CD4-positive, alpha-beta memory T cell (primary cell): ENCODE results near the gene MYO5A. TPM values are rescaled to one million over a fixed set of nuclear protein-coding genes. Genes with fewer than 3 reads are reported as not detected.
"Not testable (repeated sequence)": the region's sequence is repeated elsewhere in the genome, so short reads cannot be mapped to it uniquely, and the experiment has no call there.

Experiments
- CTCF ChIA-PET: fragments of 350-600 bp; sonication (Branson Sonifier 250); formaldehyde crosslinking; loops from one replicate; lab custom pipeline; 2021; ENCODE audit warnings: inconsistent platforms; ENCODE audit not compliant: partially characterized antibody; lab: Charles Lee
- POLR2A ChIA-PET: fragments of 350-600 bp; sonication (Branson Sonifier 250); formaldehyde crosslinking; loops from one replicate; lab custom pipeline; 2021; ENCODE audit not compliant: partially characterized antibody; lab: Charles Lee
- DNase-seq, 5 donors: peaks; one replicate each; pipeline versions ENCODE4 v3.0.0 to v3.0.0-alpha.2; 2020 to 2022; ENCODE audit warnings: mixed read lengths in 1 of 5
- H3K27ac ChIP-seq: one replicate; pipeline ENCODE4 v1.7.0; 2013; ENCODE audit warnings: low read depth, low read length
- H3K27me3 ChIP-seq: 2 replicates; pipeline ENCODE4 v1.7.0; 2013; ENCODE audit warnings: mild to moderate bottlenecking, low read length, moderate library complexity; ENCODE audit not compliant: insufficient read depth
- H3K36me3 ChIP-seq: 2 replicates; pipeline ENCODE4 v1.7.0; 2013; ENCODE audit warnings: mild to moderate bottlenecking, low read length, moderate library complexity; ENCODE audit not compliant: insufficient read depth
- H3K4me1 ChIP-seq: 2 replicates; pipeline ENCODE4 v1.7.0; 2013; ENCODE audit warnings: mild to moderate bottlenecking, low read length, moderate library complexity; ENCODE audit not compliant: insufficient read depth
- H3K4me3 ChIP-seq, 2 donors: one replicate each; pipeline ENCODE4 v1.7.0; 2013; ENCODE audit warnings: low read length in 2 of 2, mild to moderate bottlenecking in 1 of 2
- H3K9me3 ChIP-seq, 2 donors: one replicate each; pipeline ENCODE4 v1.7.0; 2013; ENCODE audit warnings: low read length in 2 of 2, control low read depth in 1 of 2; ENCODE audit not compliant: control insufficient read depth in 1 of 2
- H3K27ac Mint-ChIP-seq, 7 donors: one replicate each; pipeline ENCODE4 v1.8.0; 2020 to 2021; ENCODE audit warnings: mixed read lengths in 7 of 7, mild to moderate bottlenecking in 6 of 7, inconsistent platforms in 3 of 7, moderate library complexity in 3 of 7
- H3K27me3 Mint-ChIP-seq, 2 donors: one replicate each; pipeline ENCODE4 v1.8.0; 2020 to 2021; ENCODE audit warnings: mixed read lengths in 2 of 2
- H3K36me3 Mint-ChIP-seq, 2 donors: one replicate each; pipeline ENCODE4 v1.8.0; 2020 to 2021; ENCODE audit warnings: mixed read lengths in 2 of 2, inconsistent platforms in 1 of 2, mild to moderate bottlenecking in 1 of 2
- H3K4me1 Mint-ChIP-seq, 4 donors: one replicate each; pipeline ENCODE4 v1.8.0; 2020 to 2021; ENCODE audit warnings: mixed read lengths in 4 of 4, mild to moderate bottlenecking in 1 of 4
- H3K4me3 Mint-ChIP-seq, 8 donors: one replicate each; pipeline ENCODE4 v1.8.0; 2020 to 2021; ENCODE audit warnings: mixed read lengths in 8 of 8, mild to moderate bottlenecking in 7 of 8, moderate library complexity in 6 of 8, inconsistent platforms in 3 of 8
- H3K9me3 Mint-ChIP-seq, 8 donors: one replicate each; pipeline ENCODE4 v1.8.0; 2020 to 2021; ENCODE audit warnings: mixed read lengths in 8 of 8, mild to moderate bottlenecking in 5 of 8, inconsistent platforms in 3 of 8, moderate library complexity in 1 of 8
- intact Hi-C: fragments of 100-400 bp; cut with micrococcal nuclease; formaldehyde crosslinking; loops from one replicate; pipeline ENCODE4 v1.15.1; 2023
- polyA plus RNA-seq, 2 donors: library from polyadenylated mRNA; unstranded; fragments of 300-500 nt; fragmentation: Illumina TruSeq; gene quantifications; one replicate each; pipeline ENCODE4 v1.2.3, GENCODE V29; 2021
- total RNA-seq, 2 experiments: library from RNA; stranded (reverse); gene quantifications; one replicate each; pipeline ENCODE4 v1.2.3, GENCODE V29; 2021

MYO5A gene
- total and polyA plus RNA-seq, 4 experiments from 2014 or later, result 3.6 to 43.9 (median 25.6) TPM

- Mint-ChIP-seq H3K4me3 (no peak overlapping the region), H3K36me3 (no peaks in the 10 kb centered on the region), H3K9me3 (peaks cover 0 to 2% (median 0%) of the 10 kb centered on the region in 8 donors), H3K27me3 (peaks cover 9 to 16% of the 10 kb centered on the region in 2 donors), H3K27ac (no peak overlapping the region), H3K4me1 (no peaks in the 10 kb centered on the region)
- ChIA-PET POLR2A (interaction anchor here (0.7 kb wide), 1 partner anchor 148 kb away, joined by 5 read pairs; no protein-coding TSS in a partner anchor), CTCF (no interaction called here)
- Histone ChIP-seq H3K4me3 (no peak overlapping the region), H3K9me3 (no peaks in the 10 kb centered on the region), H3K4me1 (no peaks in the 10 kb centered on the region), H3K27me3 (no peaks in the 10 kb centered on the region), H3K27ac (no peak overlapping the region), H3K36me3 (no peaks in the 10 kb centered on the region)
- intact Hi-C loops, result no loop called here
- no peak for DNase-seq
Observed at GRCh38 chr15:52288051-52288942, 240.4 kb downstream of the MYO5A start.

- CTCF ChIA-PET, result no interaction called here
Observed at GRCh38 chr15:52287114-52287513, 241.6 kb downstream of the MYO5A start.

GRCh38 chr15:52285941-52286340, 242.7 kb downstream of the MYO5A start:
- H3K9me3 ChIP-seq, H3K36me3 ChIP-seq, DNase-seq, H3K9me3 Mint-ChIP-seq, intact Hi-C loops, H3K27me3 ChIP-seq, H3K4me1 ChIP-seq, CTCF ChIA-PET, H3K4me1 Mint-ChIP-seq, H3K27ac ChIP-seq, H3K4me3 Mint-ChIP-seq, H3K27me3 Mint-ChIP-seq, H3K4me3 ChIP-seq, H3K27ac Mint-ChIP-seq, H3K36me3 Mint-ChIP-seq: not testable (repeated sequence)
- POLR2A ChIA-PET, result interaction anchor here (0.6 kb wide), 1 partner anchor 116 kb away, joined by 3 read pairs; no protein-coding TSS in a partner anchor

More at GRCh38 chr15:52287114-52287513, 241.6 kb downstream of the MYO5A start:
- no peak for DNase-seq
- H3K27ac ChIP-seq, result no peak overlapping the region
- Mint-ChIP-seq H3K9me3 (peaks cover 0 to 2% (median 0%) of the 10 kb centered on the region in 8 donors), H3K4me3 (no peak overlapping the region), H3K4me1 (no peaks in the 10 kb centered on the region), H3K27ac (no peak overlapping the region), H3K27me3 (peaks cover 1 to 5% of the 10 kb centered on the region in 2 donors), H3K36me3 (no peaks in the 10 kb centered on the region)
- no peaks in the 10 kb centered on the region for H3K9me3 ChIP-seq
- intact Hi-C loops, result no loop called here
- POLR2A ChIA-PET, result no interaction called here
- H3K36me3 ChIP-seq, result no peaks in the 10 kb centered on the region
- no peak overlapping the region for H3K4me3 ChIP-seq
- no peaks in the 10 kb centered on the region for H3K27me3 ChIP-seq
- no peaks in the 10 kb centered on the region for H3K4me1 ChIP-seq

GRCh38 chr15:52284164-52284563, 244.5 kb downstream of the MYO5A start:
- no peak for DNase-seq
- POLR2A ChIA-PET, result no interaction called here

GRCh38 chr15:52283281-52283680, 245.4 kb downstream of the MYO5A start:
- Histone ChIP-seq H3K9me3 (no peaks in the 10 kb centered on the region), H3K27me3 (no peaks in the 10 kb centered on the region), H3K36me3 (no peaks in the 10 kb centered on the region), H3K27ac (no peak overlapping the region), H3K4me3 (no peak overlapping the region), H3K4me1 (no peaks in the 10 kb centered on the region)
- Mint-ChIP-seq H3K27ac (no peak overlapping the region), H3K4me3 (no peak overlapping the region), H3K4me1 (no peaks in the 10 kb centered on the region), H3K9me3 (peaks cover 0 to 1% (median 0%) of the 10 kb centered on the region in 8 donors), H3K27me3 (no peaks in the 10 kb centered on the region), H3K36me3 (no peaks in the 10 kb centered on the region)
- intact Hi-C loops, result no loop called here
- no peak for DNase-seq
- CTCF ChIA-PET, result no interaction called here
- POLR2A ChIA-PET, result no interaction called here

More at GRCh38 chr15:52284164-52284563, 244.5 kb downstream of the MYO5A start:
- H3K27ac Mint-ChIP-seq, result no peak overlapping the region
- H3K9me3 ChIP-seq, result no peaks in the 10 kb centered on the region
- peaks cover 0 to 1% (median 0%) of the 10 kb centered on the region in 8 donors for H3K9me3 Mint-ChIP-seq
- H3K4me1 ChIP-seq, result no peaks in the 10 kb centered on the region
- H3K4me3 ChIP-seq, result no peak overlapping the region
- peaks cover 0 to 1% of the 10 kb centered on the region in 2 donors for H3K27me3 Mint-ChIP-seq
- no peak overlapping the region for H3K4me3 Mint-ChIP-seq
- no peaks in the 10 kb centered on the region for H3K4me1 Mint-ChIP-seq
- CTCF ChIA-PET, result no interaction called here
- H3K27me3 ChIP-seq, result no peaks in the 10 kb centered on the region
- intact Hi-C loops, result no loop called here
- H3K27ac ChIP-seq, result no peak overlapping the region
- H3K36me3 Mint-ChIP-seq, result no peaks in the 10 kb centered on the region
- H3K36me3 ChIP-seq, result no peaks in the 10 kb centered on the region

- Histone ChIP-seq H3K4me3 (no peak overlapping the region), H3K9me3 (no peaks in the 10 kb centered on the region), H3K27me3 (no peaks in the 10 kb centered on the region), H3K27ac (no peak overlapping the region), H3K36me3 (no peaks in the 10 kb centered on the region), H3K4me1 (no peaks in the 10 kb centered on the region)
- POLR2A ChIA-PET, result no interaction called here
- no peak for DNase-seq
- Mint-ChIP-seq H3K4me1 (no peaks in the 10 kb centered on the region), H3K27me3 (no peaks in the 10 kb centered on the region), H3K4me3 (no peak overlapping the region), H3K9me3 (peaks cover 0 to 1% (median 0%) of the 10 kb centered on the region in 8 donors), H3K27ac (no peak overlapping the region), H3K36me3 (no peaks in the 10 kb centered on the region)
- intact Hi-C loops, result no loop called here
- CTCF ChIA-PET, result no interaction called here
Observed at GRCh38 chr15:52282418-52282817, 246.3 kb downstream of the MYO5A start.

GRCh38 chr15:52281085-52282035, 247.3 kb downstream of the MYO5A start:
- no peaks in the 10 kb centered on the region for H3K27me3 Mint-ChIP-seq
- no peak overlapping the region for H3K27ac Mint-ChIP-seq
- intact Hi-C loops, result no loop called here
- H3K9me3 ChIP-seq, result no peaks in the 10 kb centered on the region
- H3K27ac ChIP-seq, result no peak overlapping the region
- H3K4me1 ChIP-seq, result no peaks in the 10 kb centered on the region
- ChIA-PET CTCF (interaction anchor here (1.2 kb wide), 1 partner anchor 449 kb away, joined by 3 read pairs; no protein-coding TSS in a partner anchor), POLR2A (no interaction called here)
- H3K36me3 Mint-ChIP-seq, result no peaks in the 10 kb centered on the region
- no peaks in the 10 kb centered on the region for H3K27me3 ChIP-seq
- peaks cover 0 to 1% (median 0%) of the 10 kb centered on the region in 8 donors for H3K9me3 Mint-ChIP-seq
- no peaks in the 10 kb centered on the region for H3K4me1 Mint-ChIP-seq
- H3K4me3 Mint-ChIP-seq, result no peak overlapping the region
- DNase-seq, result no peak
- H3K36me3 ChIP-seq, result no peaks in the 10 kb centered on the region
- no peak overlapping the region for H3K4me3 ChIP-seq
